ENCODE data around the gene CHRM1. TPM values are rescaled to one million over a fixed set of nuclear protein-coding genes. Genes with fewer than 3 reads are reported as not detected.
"Not testable (repeated sequence)": the region's sequence is repeated elsewhere in the genome, so short reads cannot be mapped to it uniquely, and the experiment has no call there.

The CHRM1 gene
- total RNA-seq, 1 donor from 2014 or later = not detected

DNA sequence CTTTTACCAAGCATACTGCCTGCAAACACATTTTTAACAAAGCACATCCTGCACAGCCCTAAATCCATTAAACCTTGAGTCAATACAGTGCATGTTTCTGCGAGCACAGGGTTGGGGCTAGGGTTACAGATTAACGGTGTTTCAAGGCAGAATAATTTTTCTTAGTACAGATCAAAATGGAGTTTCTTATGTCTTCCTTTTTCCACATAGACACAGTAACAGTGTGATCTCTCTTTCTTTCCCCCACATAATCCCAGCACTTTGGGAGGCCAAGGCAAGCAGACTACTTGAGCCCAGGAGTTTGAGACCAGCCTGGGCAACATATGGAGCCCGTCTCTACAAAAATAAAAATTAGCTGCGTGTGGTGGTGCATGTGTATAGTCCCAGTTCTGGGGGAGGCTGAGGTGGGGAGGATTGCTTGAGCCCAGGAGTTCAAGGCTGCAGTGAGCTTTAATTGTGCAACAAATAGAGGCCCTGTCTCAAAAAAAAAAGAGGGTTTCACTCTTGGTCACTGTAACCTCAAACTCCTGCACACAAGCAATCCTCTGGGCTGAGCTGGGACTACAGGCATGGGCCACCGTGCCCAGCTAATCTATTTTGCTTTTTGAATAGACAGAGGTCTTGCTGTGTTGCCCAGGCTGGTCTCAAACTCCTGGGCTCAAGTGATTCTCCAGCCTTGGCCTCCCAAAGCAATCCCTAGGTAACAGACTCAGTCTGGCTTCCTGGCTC is 60.2 kb downstream of the CHRM1 start:
- Histone ChIP-seq H3K4me2 (no peak overlapping the region), H3K4me3 (no peak overlapping the region), H3K9ac (no peak overlapping the region), H2AFZ (replicated peaks) (no peak overlapping the region), H3K27ac (peak overlapping the region; percentile 45), H4K20me1 (ENCODE audit: low read depth) (peaks cover 60% of the 10 kb centered on the region), H3F3A (ENCODE audit: low read depth) (peaks cover 46% of the 10 kb centered on the region), H3K36me3 (no peaks in the 10 kb centered on the region), H3K27me3 (no peaks in the 10 kb centered on the region), H3K9me3 (ENCODE audit: low read depth) (no peaks in the 10 kb centered on the region), H3K79me2 (ENCODE audit: low read depth) (peaks cover 100% of the 10 kb centered on the region), H3K4me1 (peaks cover 15% of the 10 kb centered on the region)
- peaks cover 2% of the 10 kb centered on the region for H3K27me3 Mint-ChIP-seq (ENCODE audit: insufficient read depth, low read depth)
- peak overlapping the region; percentile 86 for H3K27ac Mint-ChIP-seq
- TF ChIP-seq EZH2 (IDR thresholded peaks at IDR 0.05) (no peak), EZH2phosphoT487 (IDR thresholded peaks at IDR 0.05) (no peak)
- TF ChIP-seq, protein P1, sequence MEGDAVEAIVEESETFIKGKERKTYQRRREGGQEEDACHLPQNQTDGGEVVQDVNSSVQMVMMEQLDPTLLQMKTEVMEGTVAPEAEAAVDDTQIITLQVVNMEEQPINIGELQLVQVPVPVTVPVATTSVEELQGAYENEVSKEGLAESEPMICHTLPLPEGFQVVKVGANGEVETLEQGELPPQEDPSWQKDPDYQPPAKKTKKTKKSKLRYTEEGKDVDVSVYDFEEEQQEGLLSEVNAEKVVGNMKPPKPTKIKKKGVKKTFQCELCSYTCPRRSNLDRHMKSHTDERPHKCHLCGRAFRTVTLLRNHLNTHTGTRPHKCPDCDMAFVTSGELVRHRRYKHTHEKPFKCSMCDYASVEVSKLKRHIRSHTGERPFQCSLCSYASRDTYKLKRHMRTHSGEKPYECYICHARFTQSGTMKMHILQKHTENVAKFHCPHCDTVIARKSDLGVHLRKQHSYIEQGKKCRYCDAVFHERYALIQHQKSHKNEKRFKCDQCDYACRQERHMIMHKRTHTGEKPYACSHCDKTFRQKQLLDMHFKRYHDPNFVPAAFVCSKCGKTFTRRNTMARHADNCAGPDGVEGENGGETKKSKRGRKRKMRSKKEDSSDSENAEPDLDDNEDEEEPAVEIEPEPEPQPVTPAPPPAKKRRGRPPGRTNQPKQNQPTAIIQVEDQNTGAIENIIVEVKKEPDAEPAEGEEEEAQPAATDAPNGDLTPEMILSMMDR (IDR thresholded peaks at IDR 0.05) = no peak
- peaks cover 47% of the 10 kb centered on the region for H3K4me1 Mint-ChIP-seq
- no peak for DNase-seq (ENCODE audit: low spot score)
- H3K4me3 Mint-ChIP-seq = no peak overlapping the region
- H3K36me3 Mint-ChIP-seq = peaks cover 15% of the 10 kb centered on the region
- H3K9me3 Mint-ChIP-seq = no peaks in the 10 kb centered on the region

DNA sequence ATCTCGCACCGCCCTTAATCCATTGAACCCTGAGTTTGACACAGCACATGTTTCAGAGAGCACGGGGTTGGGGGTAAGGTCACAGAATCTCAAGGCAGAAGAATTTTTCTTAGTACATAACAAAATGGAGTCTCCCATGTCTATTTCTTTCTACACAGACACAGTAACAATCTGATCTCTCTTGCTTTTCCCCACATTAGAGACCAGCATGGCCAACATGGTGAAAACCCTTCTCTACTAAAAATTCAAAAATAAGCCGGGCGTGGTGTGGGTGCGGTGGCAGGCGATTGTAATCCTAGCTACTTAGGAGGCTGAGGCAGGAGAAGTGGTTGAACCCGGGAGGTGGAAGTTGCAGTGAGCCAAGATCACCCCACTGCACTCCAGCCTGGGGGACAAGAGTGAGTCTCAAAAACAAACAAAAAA is 61.9 kb downstream of the CHRM1 start:
- H3K36me3 Mint-ChIP-seq = peaks cover 28% of the 10 kb centered on the region
- Histone ChIP-seq H4K20me1 (ENCODE audit: low read depth) (peaks cover 58% of the 10 kb centered on the region), H3K4me2 (peak overlapping the region; percentile 91), H3K79me2 (ENCODE audit: low read depth) (peaks cover 100% of the 10 kb centered on the region), H3K4me1 (peaks cover 15% of the 10 kb centered on the region), H3F3A (ENCODE audit: low read depth) (peaks cover 59% of the 10 kb centered on the region)
- H3K9me3 ChIP-seq (ENCODE audit: low read depth); H3K27me3 ChIP-seq; H2AFZ ChIP-seq (replicated peaks); H3K9ac ChIP-seq; DNase-seq (ENCODE audit: low spot score); H3K27ac ChIP-seq; H3K36me3 ChIP-seq; H3K9me3 Mint-ChIP-seq; H3K27me3 Mint-ChIP-seq (ENCODE audit: insufficient read depth, low read depth); H3K4me3 ChIP-seq: not testable (repeated sequence)
- peak overlapping the region; percentile 47 for H3K27ac Mint-ChIP-seq
- H3K4me3 Mint-ChIP-seq = peak overlapping the region; percentile 66
- H3K4me1 Mint-ChIP-seq = peaks cover 53% of the 10 kb centered on the region

Small RNA genes within 50 kb of the gene (small RNA-seq; reads per million reads assigned to genes)
- gene RN7SL259P = not detected

Other genes starting within 250 kb of the CHRM1 start
- 5.7 and 11.7 TPM in 2 replicates for gene UQCC3, start 249.7 kb downstream of the CHRM1 start, total RNA-seq (ENCODE audit: low replicate concordance)
- gene LBHD1, start 249.1 kb downstream of the CHRM1 start, total RNA-seq (ENCODE audit: low replicate concordance) = 3.4 and 4.0 TPM in 2 replicates
- gene UBXN1, start 242.3 kb downstream of the CHRM1 start, total RNA-seq (ENCODE audit: low replicate concordance) = 60.7 and 129 TPM in 2 replicates
- 0.40 TPM in 1 of 2 replicates, not detected in the other for gene LRRN4CL, start 231.8 kb downstream of the CHRM1 start, total RNA-seq (ENCODE audit: low replicate concordance)
- 34.6 and 63.1 TPM in 2 replicates for gene BSCL2, start 213.9 kb downstream of the CHRM1 start, total RNA-seq (ENCODE audit: low replicate concordance)
- 2.0 TPM in 1 of 2 replicates, not detected in the other for gene GNG3, start 213.7 kb downstream of the CHRM1 start, total RNA-seq (ENCODE audit: low replicate concordance)
- gene HNRNPUL2, start 193.9 kb downstream of the CHRM1 start, total RNA-seq (ENCODE audit: low replicate concordance) = 30.9 and 32.5 TPM in 2 replicates
- 55.7 and 78.4 TPM in 2 replicates for gene TTC9C, start 192.9 kb downstream of the CHRM1 start, total RNA-seq (ENCODE audit: low replicate concordance)
- gene ZBTB3, start 167.2 kb downstream of the CHRM1 start, total RNA-seq (ENCODE audit: low replicate concordance) = 9.2 and 22.8 TPM in 2 replicates
- 88.7 and 117 TPM in 2 replicates for gene POLR2G, start 159.8 kb downstream of the CHRM1 start, total RNA-seq (ENCODE audit: low replicate concordance)
- 28.9 and 39.9 TPM in 2 replicates for gene TAF6L, start 150.0 kb downstream of the CHRM1 start, total RNA-seq (ENCODE audit: low replicate concordance)
- 24.5 and 40.4 TPM in 2 replicates for gene TMEM179B, start 134.0 kb downstream of the CHRM1 start, total RNA-seq (ENCODE audit: low replicate concordance)
- 9.9 and 38.9 TPM in 2 replicates for gene TMEM223, start 129.4 kb downstream of the CHRM1 start, total RNA-seq (ENCODE audit: low replicate concordance)
- 23.6 and 36.5 TPM in 2 replicates for gene NXF1, start 115.9 kb downstream of the CHRM1 start, total RNA-seq (ENCODE audit: low replicate concordance)
- 30.2 and 32.9 TPM in 2 replicates for gene STX5, start 89.3 kb downstream of the CHRM1 start, total RNA-seq (ENCODE audit: low replicate concordance)
- not detected in 2 replicates for gene TEX54, start 88.5 kb downstream of the CHRM1 start, total RNA-seq (ENCODE audit: low replicate concordance)
- 40.0 and 47.4 TPM in 2 replicates for gene WDR74, start 81.8 kb downstream of the CHRM1 start, total RNA-seq (ENCODE audit: low replicate concordance)
- gene SLC3A2, start 40.5 kb downstream of the CHRM1 start, total RNA-seq (ENCODE audit: low replicate concordance) = 99.8 and 130 TPM in 2 replicates
- gene SLC22A6, start 63.6 kb upstream of the CHRM1 start, total RNA-seq (ENCODE audit: low replicate concordance) = not detected in 2 replicates
- not detected in 2 replicates for gene SLC22A8, start 94.5 kb upstream of the CHRM1 start, total RNA-seq (ENCODE audit: low replicate concordance)
- not detected in 2 replicates for gene SLC22A24, start 222.9 kb upstream of the CHRM1 start, total RNA-seq (ENCODE audit: low replicate concordance)

Data from neural progenitor cell (in vitro differentiated cells).